AG09309 (cell line): ENCODE results near the gene ZNF423.

Experiments used
- DNase-seq: peaks from one replicate; pipeline ENCODE4 v3.0.0-alpha.2; 2010; ENCODE audit warnings: low read depth
- H3K4me3 ChIP-seq: 2 replicates; pipeline ENCODE4 v1.5.1; 2011; ENCODE audit warnings: mild to moderate bottlenecking, low read depth, low read length, moderate library complexity; ENCODE audit not compliant: control insufficient read depth
- TF ChIP-seq, protein P1 (sequence below): IDR thresholded peaks from 2 replicates; pipeline ENCODE4 v1.5.1; 2011; ENCODE audit warnings: mild to moderate bottlenecking, low read depth, low read length, inconsistent platforms; ENCODE audit not compliant: insufficient read depth, control insufficient read depth; ENCODE audit errors: missing control alignments

ZNF423 gene

DNA sequence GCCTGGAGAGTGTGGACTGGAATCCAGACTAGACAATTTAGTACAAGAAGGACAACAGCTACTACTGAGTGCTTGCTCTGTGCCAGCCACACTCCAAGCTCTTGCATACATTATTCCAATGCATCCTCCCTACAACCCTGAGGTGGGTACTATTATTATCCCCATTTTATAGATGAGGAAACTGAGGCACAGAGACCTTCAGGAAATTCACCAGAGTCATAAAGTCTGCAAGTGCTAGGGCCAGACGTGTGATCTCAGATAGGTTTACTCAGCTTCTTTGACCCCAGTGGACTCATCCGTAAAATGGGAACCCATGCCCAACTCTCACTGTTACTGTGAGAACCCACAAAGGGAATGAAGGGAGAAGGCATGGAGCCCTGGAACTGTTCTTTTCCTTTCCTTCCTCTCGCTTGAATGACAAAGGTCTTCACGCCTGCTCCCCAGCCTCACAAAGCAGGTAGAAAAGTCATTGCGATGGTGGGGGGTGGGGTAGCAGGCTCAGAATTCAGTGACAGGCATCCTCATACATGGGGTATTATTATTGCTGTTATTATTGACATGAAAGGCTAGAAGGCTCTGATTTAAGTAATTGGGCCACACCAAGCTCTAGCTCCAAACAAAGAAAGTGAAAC is 160.0 kb downstream of the ZNF423 start:
- H3K4me3 ChIP-seq: no peak overlapping the region
- TF ChIP-seq, protein P1, sequence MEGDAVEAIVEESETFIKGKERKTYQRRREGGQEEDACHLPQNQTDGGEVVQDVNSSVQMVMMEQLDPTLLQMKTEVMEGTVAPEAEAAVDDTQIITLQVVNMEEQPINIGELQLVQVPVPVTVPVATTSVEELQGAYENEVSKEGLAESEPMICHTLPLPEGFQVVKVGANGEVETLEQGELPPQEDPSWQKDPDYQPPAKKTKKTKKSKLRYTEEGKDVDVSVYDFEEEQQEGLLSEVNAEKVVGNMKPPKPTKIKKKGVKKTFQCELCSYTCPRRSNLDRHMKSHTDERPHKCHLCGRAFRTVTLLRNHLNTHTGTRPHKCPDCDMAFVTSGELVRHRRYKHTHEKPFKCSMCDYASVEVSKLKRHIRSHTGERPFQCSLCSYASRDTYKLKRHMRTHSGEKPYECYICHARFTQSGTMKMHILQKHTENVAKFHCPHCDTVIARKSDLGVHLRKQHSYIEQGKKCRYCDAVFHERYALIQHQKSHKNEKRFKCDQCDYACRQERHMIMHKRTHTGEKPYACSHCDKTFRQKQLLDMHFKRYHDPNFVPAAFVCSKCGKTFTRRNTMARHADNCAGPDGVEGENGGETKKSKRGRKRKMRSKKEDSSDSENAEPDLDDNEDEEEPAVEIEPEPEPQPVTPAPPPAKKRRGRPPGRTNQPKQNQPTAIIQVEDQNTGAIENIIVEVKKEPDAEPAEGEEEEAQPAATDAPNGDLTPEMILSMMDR: no peak
- no peak for DNase-seq

DNA sequence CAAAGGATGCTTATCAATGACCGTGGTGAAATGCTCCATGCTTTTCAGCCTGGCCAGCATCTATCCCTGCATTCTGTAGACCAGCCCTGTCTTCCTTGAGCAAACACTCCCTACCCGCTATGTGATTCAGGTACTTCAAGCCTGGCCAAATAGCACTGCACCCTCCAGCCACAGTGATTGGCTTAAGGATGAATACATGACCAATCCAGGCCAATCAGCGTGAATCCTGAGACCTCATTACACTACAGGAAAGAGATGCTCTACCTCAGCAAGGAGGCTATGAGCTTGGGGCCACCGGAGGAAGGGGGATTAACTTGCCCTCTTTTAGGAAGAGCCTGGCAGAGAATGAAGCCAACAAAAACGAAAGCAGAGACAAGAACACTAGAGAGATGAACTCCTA is 162.5 kb downstream of the ZNF423 start:
- H3K4me3 ChIP-seq: no peak overlapping the region
- TF ChIP-seq, protein P1: no peak
- DNase-seq: no peak

DNA sequence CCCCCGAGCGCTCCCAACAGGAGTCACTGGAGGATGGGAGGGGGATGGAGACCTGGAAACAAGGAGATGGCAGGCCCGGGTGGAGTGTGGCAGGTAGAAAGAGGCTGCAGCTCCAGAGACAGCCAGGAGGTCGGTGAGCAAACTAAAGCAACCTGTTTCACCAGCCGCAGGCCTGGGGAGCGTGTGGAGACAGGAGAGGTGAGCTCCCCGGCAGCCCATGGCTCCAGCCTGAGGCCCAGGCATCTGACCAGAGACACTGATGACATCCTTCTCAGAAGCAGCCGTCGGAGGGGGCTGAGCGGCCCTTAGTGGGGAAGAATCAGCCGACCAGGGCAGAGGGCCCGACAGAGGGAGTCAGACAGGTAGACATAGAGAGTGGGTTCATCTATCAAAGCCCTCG is 165.1 kb downstream of the ZNF423 start:
- H3K4me3 ChIP-seq: no peak overlapping the region
- no peak for DNase-seq
- TF ChIP-seq, protein P1: no peak

DNA sequence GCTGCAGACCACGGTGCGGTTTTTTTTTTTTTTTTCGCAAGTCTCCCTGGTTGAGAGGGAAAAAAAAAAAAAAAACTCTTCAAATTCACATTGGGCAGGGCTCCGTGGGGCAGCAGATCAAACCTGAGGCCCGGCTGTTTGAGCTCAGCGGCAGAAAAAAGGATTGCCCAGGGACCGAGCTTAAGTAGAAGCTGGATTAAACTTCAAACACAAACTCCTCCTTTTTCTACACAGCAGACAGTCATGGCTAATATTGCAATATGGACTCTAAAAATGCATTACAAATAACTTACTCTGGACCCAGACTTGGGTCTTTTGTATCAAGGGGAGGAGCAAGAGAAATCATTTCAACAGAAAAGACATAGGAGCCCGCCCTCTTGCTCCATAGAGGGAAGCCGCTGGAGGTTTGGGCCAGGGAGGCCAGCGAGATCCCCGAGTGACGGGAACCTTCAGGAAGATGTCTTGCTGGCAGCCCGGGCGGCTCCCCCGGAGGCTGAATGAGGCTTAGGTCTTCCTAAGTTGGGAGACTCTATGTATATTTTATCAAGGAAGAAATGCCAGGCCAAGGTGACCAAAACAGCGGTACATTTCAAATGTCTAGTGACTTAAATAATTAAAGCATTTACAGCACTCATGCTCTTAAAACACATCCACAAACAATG is 167.7 kb downstream of the ZNF423 start:
- DNase-seq: no peak
- TF ChIP-seq, protein P1: no peak
- no peak overlapping the region for H3K4me3 ChIP-seq

DNA sequence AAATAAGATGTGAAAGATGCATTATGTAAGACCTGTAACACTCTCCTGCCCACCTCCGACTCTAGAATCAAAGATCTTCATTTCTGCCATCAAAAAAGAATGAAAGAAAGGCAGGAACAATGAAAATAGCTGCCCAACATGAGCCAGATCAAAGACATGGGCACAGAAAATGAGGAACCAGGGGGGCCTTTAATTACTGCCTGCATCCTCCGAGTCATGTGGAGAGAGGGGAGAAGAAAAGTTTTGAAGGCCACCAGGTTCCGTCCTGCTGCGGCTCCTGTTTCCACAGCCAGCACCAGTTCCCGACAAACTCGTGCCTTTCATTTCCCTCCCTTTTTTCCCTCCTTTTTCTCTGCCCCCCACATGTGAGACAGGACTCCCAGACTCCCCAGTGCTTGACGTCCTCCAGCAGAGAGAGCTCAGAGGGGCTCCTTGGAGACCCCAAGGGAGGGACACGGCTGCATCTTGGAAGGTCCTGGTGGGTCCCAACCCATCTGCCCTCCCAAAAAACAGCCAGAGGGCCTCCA is 168.4 kb downstream of the ZNF423 start:
- TF ChIP-seq, protein P1: no peak
- no peak for DNase-seq
- no peak overlapping the region for H3K4me3 ChIP-seq

DNA sequence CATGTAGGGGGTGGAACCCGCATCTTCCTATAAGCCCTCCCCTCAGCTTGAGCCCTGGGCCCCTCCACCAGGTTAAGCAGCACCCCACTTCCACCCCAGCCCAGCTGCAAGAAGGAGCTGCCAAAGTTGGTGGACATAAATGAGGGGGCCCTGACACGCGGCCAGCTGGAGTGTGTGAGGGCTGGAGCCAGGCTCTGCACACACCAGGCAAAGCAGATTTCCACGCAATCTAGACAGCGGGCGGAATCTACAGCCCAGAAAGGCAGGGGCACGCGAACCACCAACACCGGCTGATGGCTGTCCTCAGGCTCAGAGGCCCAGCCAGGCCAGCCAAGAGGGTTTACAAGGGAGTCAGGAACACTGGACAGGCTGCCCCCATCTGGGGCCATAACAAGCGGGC is 171.2 kb downstream of the ZNF423 start:
- DNase-seq: no peak
- H3K4me3 ChIP-seq: no peak overlapping the region
- TF ChIP-seq, protein P1: no peak
